GM13977 (cell line): ENCODE measurements around the gene CD300A.

Source experiments
- DNase-seq: peaks from one replicate; pipeline ENCODE4 v3.0.0; 2012; ENCODE audit warnings: low spot score
- CTCF ChIP-seq: IDR thresholded peaks from 2 replicates; pipeline ENCODE4 v1.5.1; 2012; ENCODE audit warnings: mild to moderate bottlenecking, control low read depth; ENCODE audit not compliant: insufficient read depth; ENCODE audit errors: extremely low read depth, missing control alignments
- in situ Hi-C: fragments of 300-500 bp; cut with MboI; formaldehyde crosslinking; loops from one replicate; pipeline ENCODE4 v1.12.0; 2022; ENCODE audit warnings: low sequenced_read_pairs, low pct_unique_long_range_greater_than_20kb, mixed read lengths, inconsistent platforms; ENCODE audit not compliant: unreplicated experiment

CD300A gene

DNA sequence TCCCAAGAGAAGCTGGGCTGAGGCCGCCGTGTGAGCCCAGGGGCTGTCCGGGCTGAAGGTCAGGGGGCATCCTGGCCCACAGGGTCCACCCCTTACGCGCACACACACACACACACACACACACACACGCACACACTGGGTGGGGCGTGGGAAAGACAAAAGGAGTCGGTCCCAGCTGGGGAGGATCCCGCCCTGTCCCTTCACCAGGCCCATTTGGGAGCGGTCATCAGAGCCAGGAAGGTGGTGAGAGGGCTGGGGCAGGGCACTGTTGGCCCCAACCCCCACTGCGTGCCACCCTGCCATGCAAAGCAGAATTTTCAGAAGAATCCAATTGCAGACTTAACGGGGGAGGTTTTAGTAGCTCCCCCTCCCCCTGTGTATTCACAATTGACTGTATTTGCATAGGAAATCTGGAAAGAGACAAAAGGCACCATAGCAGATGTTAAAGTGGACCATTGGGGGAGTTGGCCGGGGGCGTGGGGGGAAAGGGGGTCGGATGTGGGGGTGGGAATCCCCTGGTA lies 11.3 kb upstream of the CD300A start:
- TF ChIP-seq CTCF, result no peak
- no peak for DNase-seq
- in situ Hi-C loops, result loop anchor here (5.0 kb wide), 1 partner anchor 78 kb away; no protein-coding TSS in a partner anchor

- in situ Hi-C loops, result loop anchor here (5.0 kb wide), 1 partner anchor 79 kb away; no protein-coding TSS in a partner anchor
- no peak for TF ChIP-seq CTCF
- DNase-seq, result no peak
These were observed 10.6 kb upstream of the CD300A start for GRCh38 chr17:74455821-74456220.

DNA sequence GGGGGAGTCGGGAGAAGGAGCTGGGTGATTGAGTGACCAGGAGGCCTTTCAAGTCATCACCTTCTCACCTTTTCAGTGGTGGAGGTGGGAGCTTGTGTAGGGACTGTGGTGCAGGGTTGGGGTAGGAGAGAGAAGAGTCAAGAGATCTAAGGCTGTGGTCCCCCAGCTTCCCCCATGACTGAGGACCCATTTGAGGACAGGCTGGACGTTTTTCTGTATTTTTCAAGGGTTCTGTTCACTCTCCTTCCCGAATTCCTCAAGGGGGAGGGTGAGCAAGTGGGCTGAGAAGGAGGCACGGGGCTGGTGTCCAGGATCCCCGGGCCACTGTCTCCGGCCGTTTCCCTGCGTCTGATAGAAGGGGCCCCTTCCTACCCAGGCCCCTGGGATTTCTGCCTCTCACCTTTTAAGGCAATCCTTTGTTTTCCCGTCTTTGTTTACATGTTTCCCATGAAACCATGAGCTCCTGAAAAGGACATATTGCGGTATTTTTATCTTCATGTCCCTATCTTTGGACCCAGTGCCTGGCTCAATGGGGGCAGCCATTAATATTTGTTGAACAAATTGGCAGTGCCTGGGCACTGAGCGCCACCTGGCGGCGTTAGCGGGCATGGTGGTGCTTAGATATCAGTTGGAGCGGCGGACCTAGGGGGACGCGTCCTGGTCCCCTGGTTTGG lies 9.2 kb upstream of the CD300A start:
- DNase-seq, result peak; percentile 78
- in situ Hi-C loops, result loop anchor here (5.0 kb wide), 1 partner anchor 80 kb away; no protein-coding TSS in a partner anchor
- peak; percentile 91 for TF ChIP-seq CTCF

DNA sequence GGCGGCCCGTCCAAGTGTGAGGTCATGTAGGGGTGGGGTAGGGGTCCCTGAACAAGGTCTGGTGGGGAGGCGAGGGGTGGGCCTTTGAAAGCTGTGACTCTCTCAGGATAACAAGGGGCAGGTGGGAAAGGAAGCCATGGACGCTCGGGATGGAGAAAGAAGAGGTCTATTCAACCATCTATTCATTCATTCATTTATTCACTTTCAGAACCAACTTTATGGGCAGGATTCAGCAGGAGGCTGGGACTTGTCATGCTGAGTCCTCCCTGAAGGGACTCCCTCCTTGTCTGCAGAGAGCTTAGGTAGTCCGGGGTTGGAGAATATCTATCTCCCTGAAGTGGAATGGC lies 8.6 kb upstream of the CD300A start:
- in situ Hi-C loops, result loop anchor here (5.0 kb wide), 1 partner anchor 80 kb away; no protein-coding TSS in a partner anchor
- no peak for DNase-seq
- no peak for TF ChIP-seq CTCF

GRCh38 chr17:74458835-74459234 lies 7.6 kb upstream of the CD300A start:
- DNase-seq, result no peak
- in situ Hi-C loops, result loop anchor here (5.0 kb wide), 1 partner anchor 82 kb away; no protein-coding TSS in a partner anchor
- no peak for TF ChIP-seq CTCF

GRCh38 chr17:74459622-74460021 lies 6.8 kb upstream of the CD300A start:
- in situ Hi-C loops, result loop anchor here (5.0 kb wide), 1 partner anchor 82 kb away; no protein-coding TSS in a partner anchor
- no peak for TF ChIP-seq CTCF

More at GRCh38 chr17:74459622-74460021, 6.8 kb upstream of the CD300A start:
- DNase-seq, result no peak
